H9 (cell line): Measurements from ENCODE around the gene VOPP1. TPM values are rescaled to one million over a fixed set of nuclear protein-coding genes. Genes with fewer than 3 reads are reported as not detected.

Experiments
- DNase-seq: peaks from one replicate; pipeline ENCODE4 v3.0.0-alpha.2; 2017
- H2AFZ ChIP-seq: one replicate; pipeline ENCODE4 v1.6.1; 2013; ENCODE audit warnings: mild to moderate bottlenecking, low read length, control low read depth, moderate library complexity
- H2AK5ac ChIP-seq: 2 replicates; pipeline ENCODE4 v1.6.1; 2013; ENCODE audit warnings: low read length, control low read depth, mixed read lengths; ENCODE audit not compliant: insufficient read length
- H2BK120ac ChIP-seq: one replicate; pipeline ENCODE4 v1.6.1; 2013; ENCODE audit warnings: low read depth, mild to moderate bottlenecking, low read length, control low read depth, inconsistent platforms; ENCODE audit not compliant: poor library complexity, severe bottlenecking
- H2BK12ac ChIP-seq: 2 replicates; pipeline ENCODE4 v1.6.1; 2013; ENCODE audit warnings: low read length, control low read depth, mixed read lengths, low read depth; ENCODE audit not compliant: insufficient read length
- H2BK15ac ChIP-seq: 2 replicates; pipeline ENCODE4 v1.6.1; 2013; ENCODE audit warnings: low read depth, low read length, control low read depth
- H2BK20ac ChIP-seq: one replicate; pipeline ENCODE4 v1.6.1; 2013; ENCODE audit warnings: low read depth, mild to moderate bottlenecking, low read length, control low read depth, inconsistent platforms; ENCODE audit not compliant: poor library complexity, severe bottlenecking
- H2BK5ac ChIP-seq: 2 replicates; pipeline ENCODE4 v1.6.1; 2013; ENCODE audit warnings: low read length, control low read depth, mixed read lengths; ENCODE audit not compliant: insufficient read length
- H3K14ac ChIP-seq: 2 replicates; pipeline ENCODE4 v1.6.1; 2013; ENCODE audit warnings: low read length, control low read depth; ENCODE audit not compliant: insufficient read depth
- H3K18ac ChIP-seq: 2 replicates; pipeline ENCODE4 v1.6.1; 2013; ENCODE audit warnings: low read depth, mild to moderate bottlenecking, mixed read lengths, low read length, control low read depth; ENCODE audit not compliant: insufficient read length
- H3K23ac ChIP-seq: 2 replicates; pipeline ENCODE4 v1.6.1; 2013; ENCODE audit warnings: low read length, control low read depth, mixed read lengths, low read depth; ENCODE audit not compliant: insufficient read length
- H3K23me2 ChIP-seq: 2 replicates; pipeline ENCODE4 v1.6.1; 2013; ENCODE audit warnings: low read depth, mild to moderate bottlenecking, mixed read lengths, low read length, control low read depth; ENCODE audit not compliant: insufficient read length, poor library complexity, severe bottlenecking
- H3K27ac ChIP-seq: 2 replicates; pipeline ENCODE4 v1.5.1; 2013; ENCODE audit warnings: low read length, control low read depth, mixed read lengths, low read depth; ENCODE audit not compliant: insufficient read length
- H3K27me3 ChIP-seq: 2 replicates; pipeline ENCODE4 v1.6.1; 2013; ENCODE audit warnings: low read length, control low read depth, inconsistent platforms; ENCODE audit not compliant: insufficient read depth
- H3K4ac ChIP-seq: 2 replicates; pipeline ENCODE4 v1.6.1; 2013; ENCODE audit warnings: low read depth, mild to moderate bottlenecking, control low read depth, inconsistent platforms, low read length, moderate library complexity
- H3K4me1 ChIP-seq: 2 replicates; pipeline ENCODE4 v1.6.1; 2013; ENCODE audit warnings: low read length, control low read depth, inconsistent platforms; ENCODE audit not compliant: insufficient read depth
- H3K4me2 ChIP-seq: 2 replicates; pipeline ENCODE4 v1.6.1; 2013; ENCODE audit warnings: low read length, control low read depth, mixed read lengths; ENCODE audit not compliant: insufficient read length, insufficient read depth
- H3K56ac ChIP-seq: 2 replicates; pipeline ENCODE4 v1.6.1; 2013; ENCODE audit warnings: low read depth, mild to moderate bottlenecking, mixed read lengths, low read length, control low read depth; ENCODE audit not compliant: insufficient read length
- H3K79me1 ChIP-seq: 2 replicates; pipeline ENCODE4 v1.6.1; 2013; ENCODE audit warnings: low read depth, mild to moderate bottlenecking, moderate library complexity, low read length, control low read depth, inconsistent platforms; ENCODE audit not compliant: insufficient read depth, poor library complexity, severe bottlenecking
- H3K79me2 ChIP-seq: 2 replicates; pipeline ENCODE4 v1.6.1; 2013; ENCODE audit warnings: low read length, control low read depth, inconsistent platforms; ENCODE audit not compliant: insufficient read depth
- H3K9ac ChIP-seq: 2 replicates; pipeline ENCODE4 v1.6.1; 2013; ENCODE audit warnings: low read length, control low read depth, mixed read lengths; ENCODE audit not compliant: insufficient read length; ENCODE audit errors: extremely low read depth
- H3K9me3 ChIP-seq: one replicate; pipeline ENCODE4 v1.6.1; 2013; ENCODE audit warnings: low read depth, low read length, inconsistent platforms; ENCODE audit not compliant: control insufficient read depth
- H3T11ph ChIP-seq: one replicate; pipeline ENCODE4 v1.6.1; 2013; ENCODE audit warnings: mild to moderate bottlenecking, low read length, control low read depth, inconsistent platforms
- H4K20me1 ChIP-seq: one replicate; pipeline ENCODE4 v1.6.1; 2013; ENCODE audit not compliant: control insufficient read depth, insufficient read length, insufficient read depth
- H4K5ac ChIP-seq: 2 replicates; pipeline ENCODE4 v1.6.1; 2013; ENCODE audit warnings: low read depth, mild to moderate bottlenecking, mixed read lengths, low read length, control low read depth; ENCODE audit not compliant: insufficient read length
- H4K8ac ChIP-seq: replicated peaks from 2 replicates; pipeline ENCODE4 v1.6.1; 2013; ENCODE audit warnings: low read length, control low read depth, mixed read lengths, low read depth; ENCODE audit not compliant: insufficient read length
- H4K91ac ChIP-seq: 2 replicates; pipeline ENCODE4 v1.6.1; 2013; ENCODE audit warnings: low read depth, mild to moderate bottlenecking, moderate library complexity, mixed read lengths, low read length, control low read depth; ENCODE audit not compliant: insufficient read length
- H3K27ac Mint-ChIP-seq, 3 experiments: 2 replicates in 2 of 3; 3 replicates in 1 of 3; pipeline ENCODE4 v1.8.0; 2020 to 2021; ENCODE audit warnings: mixed read lengths in 3 of 3, mild to moderate bottlenecking in 1 of 3, moderate library complexity in 1 of 3
- H3K27me3 Mint-ChIP-seq: 2 replicates; pipeline ENCODE4 v1.8.0; 2021; ENCODE audit warnings: low read depth, mild to moderate bottlenecking, moderate library complexity, mixed read lengths
- H3K36me3 Mint-ChIP-seq, 3 experiments: 2 replicates in 2 of 3; 3 replicates in 1 of 3; pipeline ENCODE4 v1.8.0; 2020 to 2021; ENCODE audit warnings: low read depth in 3 of 3, mixed read lengths in 3 of 3; ENCODE audit not compliant: insufficient read depth in 1 of 3
- H3K4me1 Mint-ChIP-seq, 2 experiments: 2 replicates each; pipeline ENCODE4 v1.8.0; 2020; ENCODE audit warnings: mixed read lengths in 2 of 2
- H3K4me3 Mint-ChIP-seq, 2 experiments: 2 replicates in 1 of 2; 3 replicates in 1 of 2; pipeline ENCODE4 v1.8.0; 2020 to 2021; ENCODE audit warnings: mild to moderate bottlenecking in 2 of 2, mixed read lengths in 2 of 2, moderate library complexity in 1 of 2
- H3K9me3 Mint-ChIP-seq, 2 experiments: 2 replicates in 1 of 2; 3 replicates in 1 of 2; pipeline ENCODE4 v1.8.0; 2020; ENCODE audit warnings: mild to moderate bottlenecking in 2 of 2, mixed read lengths in 2 of 2, moderate library complexity in 1 of 2
- CTCF ChIP-seq: fragments of 200-600 bp; sonication (generic); conservative IDR thresholded peaks from 3 replicates; pipeline ENCODE4 v1.8.0; 2021; ENCODE audit warnings: antibody characterized with exemption, mild to moderate bottlenecking
- WGBS: extraction: QIAGEN DNeasy Blood & Tissue Kit; methylation state at CpG from one replicate; pipeline ENCODE4 v1.1.7; 2013; ENCODE audit warnings: missing lambda C conversion rate, low lambda C conversion rate, mixed read lengths; ENCODE audit not compliant: insufficient read length; ENCODE audit errors: extremely low coverage; 5-methylcytosine and 5-hydroxymethylcytosine counted together
- total RNA-seq: library from RNA; stranded (reverse); gene quantifications from 2 replicates; pipeline ENCODE4 v1.2.1, GENCODE V29; 2021

VOPP1 gene
- total RNA-seq, 1 experiment from 2014 or later = 55.7 TPM

- Mint-ChIP-seq H3K4me3 (no peak overlapping the region), H3K27ac (no peak overlapping the region), H3K9me3 (no peaks in the 10 kb centered on the region), H3K27me3 (no peaks in the 10 kb centered on the region), H3K4me1 (peaks cover 53 to 61% of the 10 kb centered on the region in 2 experiments), H3K36me3 (peaks cover 0 to 2% (median 0%) of the 10 kb centered on the region in 3 experiments; a peak in 1 of 7 replicates)
- no peaks in the 10 kb centered on the region for H3K27me3 ChIP-seq
- no peak overlapping the region for H4K5ac ChIP-seq
- H4K91ac ChIP-seq = no peak overlapping the region
- H3K56ac ChIP-seq = no peak overlapping the region
- H3K27ac ChIP-seq = no peak overlapping the region
- no peak for TF ChIP-seq CTCF
- no peak overlapping the region for H3K23ac ChIP-seq
- no peak overlapping the region for H2BK12ac ChIP-seq
- no CpG with 5 or more reads among the region's 8 CpGs for WGBS
- H3K9ac ChIP-seq = no peak overlapping the region
- no peak overlapping the region for H3T11ph ChIP-seq
- no peak overlapping the region for H2BK120ac ChIP-seq
- H3K79me2 ChIP-seq = peaks cover 10% of the 10 kb centered on the region; the same call in 1 of the 2 replicates
- no peak overlapping the region for H4K8ac ChIP-seq
- H2BK5ac ChIP-seq = no peak overlapping the region
- no peaks in the 10 kb centered on the region for H3K9me3 ChIP-seq
- H2BK15ac ChIP-seq = no peak overlapping the region
- peaks cover 2% of the 10 kb centered on the region for H4K20me1 ChIP-seq
- H3K4ac ChIP-seq = no peak overlapping the region
- H3K18ac ChIP-seq = no peak overlapping the region
- no peak overlapping the region for H2AFZ ChIP-seq
- no peak for DNase-seq
- H3K4me2 ChIP-seq = no peak overlapping the region
- H3K4me1 ChIP-seq = peaks cover 4% of the 10 kb centered on the region; the same call in 1 of the 2 replicates
- peaks cover 4% of the 10 kb centered on the region for H3K79me1 ChIP-seq
- H3K23me2 ChIP-seq = no peaks in the 10 kb centered on the region
- no peak overlapping the region for H2BK20ac ChIP-seq
- H3K14ac ChIP-seq = no peak overlapping the region
- H2AK5ac ChIP-seq = no peak overlapping the region
Observed at GRCh38 chr7:55532150-55532917, 40.0 kb downstream of the VOPP1 start.
